ENCODE measurements around the gene HHEX. TPM values are rescaled to one million over a fixed set of nuclear protein-coding genes. Genes with fewer than 3 reads are reported as not detected.
A peak's percentile ranks its signal among the peaks of the same experiment; 100 is the strongest.

Gene HHEX
- total RNA-seq, 1 donor from 2014 or later, result not detected

GRCh38 chr10:92697663-92698511 is 8.1 kb downstream of the HHEX start:
- no peak overlapping the region for H3K27ac Mint-ChIP-seq (ENCODE audit: unreplicated experiment)
- H3K27me3 ChIP-seq (ENCODE audit: insufficient read depth, low read length), result peaks cover 13% of the 10 kb centered on the region
- no peak overlapping the region for H3K9ac ChIP-seq (ENCODE audit: low read length)
- no peak overlapping the region for H3K4me2 ChIP-seq (ENCODE audit: low read length)
- no peaks in the 10 kb centered on the region for H3K79me2 ChIP-seq (ENCODE audit: insufficient read depth, low read length)
- TF ChIP-seq, protein P1, sequence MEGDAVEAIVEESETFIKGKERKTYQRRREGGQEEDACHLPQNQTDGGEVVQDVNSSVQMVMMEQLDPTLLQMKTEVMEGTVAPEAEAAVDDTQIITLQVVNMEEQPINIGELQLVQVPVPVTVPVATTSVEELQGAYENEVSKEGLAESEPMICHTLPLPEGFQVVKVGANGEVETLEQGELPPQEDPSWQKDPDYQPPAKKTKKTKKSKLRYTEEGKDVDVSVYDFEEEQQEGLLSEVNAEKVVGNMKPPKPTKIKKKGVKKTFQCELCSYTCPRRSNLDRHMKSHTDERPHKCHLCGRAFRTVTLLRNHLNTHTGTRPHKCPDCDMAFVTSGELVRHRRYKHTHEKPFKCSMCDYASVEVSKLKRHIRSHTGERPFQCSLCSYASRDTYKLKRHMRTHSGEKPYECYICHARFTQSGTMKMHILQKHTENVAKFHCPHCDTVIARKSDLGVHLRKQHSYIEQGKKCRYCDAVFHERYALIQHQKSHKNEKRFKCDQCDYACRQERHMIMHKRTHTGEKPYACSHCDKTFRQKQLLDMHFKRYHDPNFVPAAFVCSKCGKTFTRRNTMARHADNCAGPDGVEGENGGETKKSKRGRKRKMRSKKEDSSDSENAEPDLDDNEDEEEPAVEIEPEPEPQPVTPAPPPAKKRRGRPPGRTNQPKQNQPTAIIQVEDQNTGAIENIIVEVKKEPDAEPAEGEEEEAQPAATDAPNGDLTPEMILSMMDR (IDR thresholded peaks at IDR 0.05; ENCODE audit: insufficient read depth, low read depth, low read length), result no peak
- no peak for TF ChIP-seq EZH2 (IDR thresholded peaks at IDR 0.05; ENCODE audit: insufficient read depth, low read length)
- H2AFZ ChIP-seq (ENCODE audit: low read depth, low read length), result no peak overlapping the region
- H4K20me1 ChIP-seq (ENCODE audit: insufficient read depth, low read length), result no peaks in the 10 kb centered on the region
- H3K9me3 ChIP-seq (ENCODE audit: insufficient read depth, low read depth, low read length), result no peaks in the 10 kb centered on the region
- no peaks in the 10 kb centered on the region for H3K36me3 ChIP-seq (ENCODE audit: insufficient read depth, low read length)
- H3K4me1 ChIP-seq (ENCODE audit: insufficient read depth, low read length), result peaks cover 3% of the 10 kb centered on the region
- DNase-seq (ENCODE audit: low read depth) (no peak), FAIRE-seq (no peak)
- H3K36me3 Mint-ChIP-seq (ENCODE audit: low read depth, unreplicated experiment), result no peaks in the 10 kb centered on the region
- H3K9me3 Mint-ChIP-seq (ENCODE audit: unreplicated experiment), result no peaks in the 10 kb centered on the region
- H3K27ac ChIP-seq (ENCODE audit: low read depth, low read length), result no peak overlapping the region
- H3K4me1 Mint-ChIP-seq (ENCODE audit: low read depth, unreplicated experiment), result peaks cover 4% of the 10 kb centered on the region
- H3K4me3 ChIP-seq (ENCODE audit: insufficient read depth, low read depth, low read length), result no peak overlapping the region
- H3K27me3 Mint-ChIP-seq (ENCODE audit: low read depth, unreplicated experiment), result peaks cover 49% of the 10 kb centered on the region
- H3K4me3 Mint-ChIP-seq (ENCODE audit: unreplicated experiment), result no peak overlapping the region

DNA sequence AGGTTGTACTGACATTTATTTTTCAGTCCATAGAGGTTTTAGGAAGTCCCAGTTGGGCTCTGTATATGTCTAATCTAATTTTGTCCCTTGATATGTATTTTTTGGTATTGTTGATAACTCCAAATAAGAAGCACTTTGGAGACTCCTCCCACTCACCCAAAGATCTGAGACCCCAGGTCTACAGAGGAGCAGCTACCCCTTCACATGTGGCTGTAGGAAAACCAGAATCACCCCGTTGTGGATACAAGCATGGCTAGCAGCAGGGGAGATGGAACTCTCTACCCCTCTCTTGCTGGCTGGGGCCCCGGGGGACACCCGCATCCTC is 9.4 kb downstream of the HHEX start:
- Histone ChIP-seq H3K27ac (ENCODE audit: low read depth, low read length) (no peak overlapping the region), H3K4me3 (ENCODE audit: insufficient read depth, low read depth, low read length) (peak overlapping the region; percentile 57), H2AFZ (ENCODE audit: low read depth, low read length) (peak overlapping the region; percentile 74), H4K20me1 (ENCODE audit: insufficient read depth, low read length) (no peaks in the 10 kb centered on the region), H3K9ac (ENCODE audit: low read length) (peak overlapping the region; percentile 61), H3K9me3 (ENCODE audit: insufficient read depth, low read depth, low read length) (no peaks in the 10 kb centered on the region), H3K27me3 (ENCODE audit: insufficient read depth, low read length) (peaks cover 5% of the 10 kb centered on the region), H3K4me1 (ENCODE audit: insufficient read depth, low read length) (peaks cover 3% of the 10 kb centered on the region), H3K36me3 (ENCODE audit: insufficient read depth, low read length) (no peaks in the 10 kb centered on the region), H3K4me2 (ENCODE audit: low read length) (peak overlapping the region; percentile 85), H3K79me2 (ENCODE audit: insufficient read depth, low read length) (no peaks in the 10 kb centered on the region)
- Mint-ChIP-seq H3K27ac (ENCODE audit: unreplicated experiment) (no peak overlapping the region), H3K4me3 (ENCODE audit: unreplicated experiment) (peak overlapping the region; percentile 74), H3K27me3 (ENCODE audit: low read depth, unreplicated experiment) (peaks cover 43% of the 10 kb centered on the region), H3K36me3 (ENCODE audit: low read depth, unreplicated experiment) (no peaks in the 10 kb centered on the region), H3K4me1 (ENCODE audit: low read depth, unreplicated experiment) (peaks cover 4% of the 10 kb centered on the region), H3K9me3 (ENCODE audit: unreplicated experiment) (no peaks in the 10 kb centered on the region)
- no peak for DNase-seq (ENCODE audit: low read depth)
- TF ChIP-seq EZH2 (IDR thresholded peaks at IDR 0.05; ENCODE audit: insufficient read depth, low read length), result no peak
- TF ChIP-seq, protein P1 (IDR thresholded peaks at IDR 0.05; ENCODE audit: insufficient read depth, low read depth, low read length), result no peak
- no peak for FAIRE-seq

Data from astrocyte (in vitro differentiated cells and primary cell).